HG03442 (cell line): ENCODE data around the gene MITF.
A peak's percentile ranks its signal among the peaks of the same experiment; 100 is the strongest.

Experiments
- ATAC-seq: cut with Tn5 transposase; IDR thresholded peaks from one replicate; pipeline ENCODE4 v1.9.1; 2021; ENCODE audit warnings: mild to moderate bottlenecking, moderate library complexity; ENCODE audit not compliant: unreplicated experiment

MITF gene

DNA sequence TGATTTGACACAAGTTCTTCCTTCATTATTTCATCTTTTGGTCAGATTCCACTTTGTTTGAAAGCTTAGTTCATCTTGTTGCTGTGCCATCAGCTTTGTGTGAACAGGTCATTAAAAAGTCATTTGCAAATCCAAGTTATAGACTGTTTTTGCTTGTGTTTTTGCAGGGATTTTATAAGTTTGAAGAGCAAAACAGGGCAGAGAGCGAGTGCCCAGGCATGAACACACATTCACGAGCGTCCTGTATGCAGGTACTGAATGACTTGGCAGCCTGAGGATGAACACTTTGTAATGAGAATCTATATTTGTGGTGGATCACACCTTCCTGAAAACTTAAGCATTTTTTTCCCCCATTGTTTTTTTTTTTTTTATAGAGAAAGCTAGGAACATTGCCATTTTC lies 199.7 kb downstream of the MITF start:
- no peak for ATAC-seq

DNA sequence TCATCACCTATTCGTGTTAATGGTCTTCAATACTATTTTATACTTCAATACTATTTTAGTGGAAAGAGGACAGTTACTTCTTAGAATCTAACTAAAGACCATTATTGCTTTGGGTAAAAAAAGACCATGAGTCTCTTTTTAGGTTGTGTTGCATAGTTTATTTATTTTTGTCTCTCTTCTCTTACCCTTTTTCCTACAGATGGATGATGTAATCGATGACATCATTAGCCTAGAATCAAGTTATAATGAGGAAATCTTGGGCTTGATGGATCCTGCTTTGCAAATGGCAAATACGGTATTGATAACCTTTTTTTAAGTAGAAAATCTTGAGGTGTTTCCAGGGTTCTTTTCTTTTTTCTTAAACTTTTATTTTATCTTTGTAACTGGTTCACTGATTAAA lies 201.8 kb downstream of the MITF start:
- no peak for ATAC-seq

DNA sequence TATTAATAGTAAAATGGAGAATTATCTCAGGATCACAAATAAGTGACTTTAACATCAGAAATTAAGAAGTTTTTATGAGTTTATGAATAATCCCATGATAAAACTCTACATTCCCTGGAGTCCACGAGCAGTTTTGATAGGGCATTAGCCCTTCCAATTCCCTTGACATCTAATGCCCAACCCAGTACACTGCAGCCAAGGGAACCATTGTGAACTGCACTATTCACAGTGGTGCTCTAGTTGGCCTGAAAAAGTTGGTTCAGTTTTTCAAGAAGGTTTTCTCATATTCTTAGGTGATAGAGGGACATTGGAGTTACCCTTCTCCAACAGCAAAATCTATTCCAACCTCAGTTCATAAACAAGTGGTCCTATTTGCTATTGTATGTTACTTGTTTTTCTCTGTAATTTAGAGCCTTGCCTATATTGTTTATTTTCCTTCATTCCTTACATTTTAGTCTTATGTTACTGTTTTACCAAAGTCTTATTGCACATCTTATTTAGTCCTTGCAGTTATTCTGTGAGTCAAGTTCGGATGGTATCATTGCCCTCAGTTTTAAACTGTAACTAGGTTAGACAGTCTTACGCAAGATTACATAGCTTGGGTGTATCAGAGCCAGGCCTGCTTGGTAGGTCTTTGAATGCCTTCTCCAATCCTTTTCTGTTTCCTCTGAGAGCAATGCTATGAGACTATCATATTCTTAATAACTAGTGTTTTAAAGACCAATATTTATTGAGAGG lies 202.3 kb downstream of the MITF start:
- ATAC-seq: no peak

DNA sequence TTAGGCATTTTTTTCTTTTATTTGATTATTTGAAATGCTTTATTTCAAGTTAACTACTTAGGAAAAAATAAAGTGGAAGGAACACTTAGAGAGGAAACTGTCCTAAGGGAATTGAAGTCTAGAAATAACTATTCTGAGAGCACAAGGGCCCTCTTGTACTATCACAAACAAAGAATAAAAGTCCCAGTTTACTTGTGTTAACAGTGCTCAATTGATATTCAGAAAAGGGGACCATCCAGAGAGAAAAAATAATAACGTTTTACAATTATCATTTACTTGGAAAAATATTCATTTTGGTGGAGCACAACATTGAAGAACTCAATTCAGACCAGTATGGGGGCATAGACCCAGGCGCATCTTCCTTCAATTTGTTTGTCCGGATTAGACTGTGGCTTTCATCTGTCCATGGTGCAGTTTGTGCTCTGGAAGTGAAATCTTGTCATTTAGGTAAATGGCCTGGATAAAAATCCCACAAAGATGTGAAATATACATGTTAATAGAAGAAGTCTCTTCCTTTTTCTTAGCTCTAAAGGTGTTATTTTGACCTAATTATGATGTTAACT lies 205.7 kb downstream of the MITF start:
- ATAC-seq: no peak

DNA sequence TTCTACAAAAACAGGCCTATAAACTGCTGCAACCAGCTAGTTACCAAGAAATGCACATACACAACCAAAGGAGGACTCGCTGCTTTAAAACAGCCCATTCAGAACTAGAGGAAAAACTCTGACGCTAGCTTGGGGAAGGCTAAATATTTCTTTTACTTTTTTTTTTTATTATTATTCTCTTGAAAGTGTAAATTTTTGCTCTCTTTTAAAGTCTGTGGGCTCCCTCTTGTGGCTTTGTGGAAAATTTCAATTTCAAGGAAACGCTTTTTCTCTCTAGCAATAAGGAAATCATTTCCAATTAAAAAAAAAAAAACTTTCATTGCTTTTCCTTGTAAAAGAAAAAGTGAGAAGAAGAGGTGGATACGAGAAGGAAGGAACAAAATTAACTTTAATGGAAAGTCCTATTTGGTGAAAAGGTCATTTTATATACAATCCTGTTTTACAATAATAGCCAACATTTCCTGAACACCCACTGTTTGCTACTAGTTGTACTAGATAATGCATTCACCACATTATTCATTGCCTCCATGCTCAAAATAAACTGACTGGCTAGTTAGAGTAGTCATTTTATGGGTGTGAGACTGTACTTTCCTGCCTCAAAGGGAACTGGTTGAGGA lies 209.1 kb downstream of the MITF start:
- no peak for ATAC-seq

DNA sequence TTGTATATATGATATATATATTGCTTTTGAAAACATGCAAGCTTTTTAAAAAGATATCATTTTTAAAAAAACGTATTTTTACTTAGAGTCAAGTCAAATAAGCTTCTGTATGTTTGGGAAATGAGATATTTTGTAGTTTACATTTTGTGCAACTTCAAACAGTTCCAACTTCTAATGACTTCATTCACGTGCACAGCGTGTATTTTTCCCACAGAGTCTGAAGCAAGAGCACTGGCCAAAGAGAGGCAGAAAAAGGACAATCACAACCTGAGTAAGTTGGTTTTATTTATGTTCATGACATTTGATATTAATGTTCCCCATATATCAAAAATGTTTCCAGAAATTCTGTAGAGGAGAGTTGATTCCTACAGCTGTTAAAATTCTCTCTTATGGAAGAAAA lies 212.4 kb downstream of the MITF start:
- ATAC-seq: no peak

DNA sequence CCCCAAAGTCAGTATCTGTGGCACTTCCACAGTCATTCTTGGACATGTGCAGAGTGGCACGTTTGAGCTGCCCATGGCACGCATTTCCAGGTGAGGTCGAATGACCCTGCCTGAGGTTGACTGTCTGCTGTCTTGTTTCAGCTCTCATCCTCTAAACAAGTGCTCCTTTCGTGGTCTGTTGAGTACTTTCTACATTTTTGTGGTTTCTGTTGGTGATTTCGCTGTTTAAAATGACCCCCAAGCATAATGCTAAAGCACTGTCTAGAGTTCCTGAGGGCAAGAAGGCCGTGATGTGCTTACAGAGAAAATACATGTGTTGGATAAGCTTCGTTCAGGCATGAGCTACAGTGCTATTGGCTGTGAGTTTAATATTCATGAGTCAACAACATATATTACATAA lies 220.3 kb downstream of the MITF start:
- ATAC-seq: no peak

DNA sequence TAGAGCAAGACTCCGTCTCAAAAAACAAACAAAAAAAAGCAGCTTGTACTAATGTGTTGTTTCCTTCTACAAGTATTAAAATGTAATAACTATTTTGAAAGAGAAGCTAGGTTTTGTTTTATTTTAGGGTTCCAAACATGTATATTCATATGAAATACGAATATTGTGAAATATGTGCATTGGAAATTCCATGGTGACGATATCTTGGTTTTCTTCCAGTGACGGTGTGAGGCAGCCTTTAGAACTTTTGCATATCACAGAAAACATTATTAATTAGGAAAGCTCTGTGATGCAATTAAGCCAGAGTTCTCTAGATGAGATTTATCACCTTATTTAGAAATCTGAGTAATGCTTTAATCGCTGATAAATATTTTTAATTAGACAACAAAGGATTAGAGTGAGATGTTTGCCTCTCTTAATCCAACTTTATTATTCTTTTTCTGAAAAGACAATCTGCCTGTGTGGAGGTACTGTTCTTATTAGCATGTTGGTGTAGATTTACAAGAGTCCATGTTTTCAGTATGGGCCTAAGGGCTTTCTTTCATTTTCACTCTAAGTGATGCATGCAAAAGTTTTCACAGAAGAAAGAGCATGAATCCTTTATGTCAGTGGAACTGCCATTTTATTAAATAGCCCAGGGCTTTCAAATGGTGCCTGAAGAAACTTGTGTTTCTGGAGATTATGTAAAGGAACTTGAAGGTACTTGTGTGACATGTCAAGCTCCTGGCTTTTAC lies 222.6 kb downstream of the MITF start:
- ATAC-seq: no peak

DNA sequence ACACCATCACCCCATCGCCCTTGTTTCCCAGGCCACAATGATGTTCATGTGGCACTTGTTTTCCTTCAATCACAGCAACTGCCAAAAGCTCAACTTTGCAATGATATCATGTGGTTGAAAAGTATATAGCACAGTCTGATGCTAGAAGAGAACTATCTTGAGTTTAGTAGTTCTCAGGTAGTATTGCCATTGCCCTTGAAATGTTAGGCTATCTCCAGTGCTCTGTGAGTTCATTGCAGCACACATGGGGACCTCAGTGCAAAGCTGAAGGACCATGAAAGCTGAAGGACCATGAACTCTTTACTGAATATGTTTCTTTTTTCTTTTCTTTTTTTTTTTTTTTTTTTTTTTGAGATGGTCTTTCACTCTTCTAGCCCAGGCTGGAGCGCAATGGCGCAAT lies 224.4 kb downstream of the MITF start:
- no peak for ATAC-seq

DNA sequence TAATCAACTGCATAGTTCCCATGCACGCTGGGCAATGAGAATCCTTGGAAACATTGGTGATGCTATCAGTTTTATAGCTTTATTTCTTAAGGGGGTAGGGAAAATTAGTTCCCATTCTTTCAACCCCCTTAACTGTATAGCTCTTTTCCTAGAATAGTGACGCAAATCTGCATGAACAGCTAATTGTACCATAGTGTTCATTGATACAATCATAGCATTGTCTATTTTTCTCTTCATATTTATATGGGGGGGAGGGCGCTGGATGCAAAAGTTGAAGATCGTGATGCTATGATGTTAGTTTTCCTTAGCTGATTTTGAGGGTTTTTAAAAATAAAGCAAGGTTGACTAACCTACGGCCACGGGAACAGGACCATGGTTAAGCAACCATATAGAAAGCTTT lies 227.9 kb downstream of the MITF start:
- no peak for ATAC-seq

DNA sequence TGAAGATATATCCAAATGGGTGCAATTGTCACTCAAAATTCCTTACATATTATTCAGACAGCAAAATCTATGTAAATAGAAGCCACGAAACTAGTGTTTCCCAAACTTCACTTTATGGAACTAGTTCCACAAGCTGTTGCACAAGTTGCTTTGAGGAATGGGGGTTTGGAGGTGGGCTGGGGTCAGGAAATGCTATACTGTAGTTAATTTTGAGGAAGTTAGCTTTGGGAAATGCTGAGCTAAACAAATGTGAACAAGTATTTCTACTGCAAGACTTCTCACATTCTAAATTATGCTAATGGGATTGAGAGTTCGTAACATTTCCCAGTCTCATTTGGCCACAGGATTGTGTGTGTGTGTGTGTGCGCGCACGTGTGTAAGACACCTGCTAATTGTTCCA lies 231.6 kb downstream of the MITF start:
- no peak for ATAC-seq

DNA sequence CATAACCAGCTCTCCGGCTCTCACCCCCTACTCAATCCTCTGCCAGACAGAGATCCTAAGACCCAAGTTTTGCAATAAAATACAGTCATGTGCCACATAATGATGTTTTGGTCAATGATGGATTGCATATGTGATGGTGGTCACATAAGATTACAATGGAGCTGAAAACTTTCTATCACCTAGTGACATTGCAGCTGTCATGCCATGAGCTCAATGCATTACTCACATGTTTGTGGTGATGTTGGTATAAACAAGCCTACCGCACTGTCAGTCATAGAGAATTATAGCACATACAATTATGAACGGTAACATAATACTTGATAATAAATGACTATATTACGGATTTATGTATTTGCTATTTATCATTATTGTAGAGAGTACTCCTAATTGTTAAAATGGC lies 233.4 kb downstream of the MITF start:
- ATAC-seq: no peak

DNA sequence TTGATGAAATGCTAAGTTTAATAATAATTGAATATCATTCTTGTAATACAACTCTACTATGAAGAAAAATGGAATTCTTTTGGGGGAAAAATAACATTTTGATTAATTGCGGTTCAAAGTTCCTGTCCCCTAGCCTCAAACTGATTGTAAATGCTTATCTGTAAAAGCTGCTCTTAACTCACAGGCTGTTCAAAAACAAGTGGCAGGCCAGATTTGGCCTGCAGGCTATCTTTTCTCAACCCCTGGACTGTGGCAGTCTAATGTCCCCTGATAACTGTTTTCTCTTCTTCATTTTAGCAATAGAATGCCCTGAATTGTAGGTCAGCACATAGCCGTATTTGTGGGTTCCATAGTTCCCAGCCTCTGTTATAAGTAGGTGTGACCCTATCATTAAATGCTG lies 236.8 kb downstream of the MITF start:
- ATAC-seq: no peak

DNA sequence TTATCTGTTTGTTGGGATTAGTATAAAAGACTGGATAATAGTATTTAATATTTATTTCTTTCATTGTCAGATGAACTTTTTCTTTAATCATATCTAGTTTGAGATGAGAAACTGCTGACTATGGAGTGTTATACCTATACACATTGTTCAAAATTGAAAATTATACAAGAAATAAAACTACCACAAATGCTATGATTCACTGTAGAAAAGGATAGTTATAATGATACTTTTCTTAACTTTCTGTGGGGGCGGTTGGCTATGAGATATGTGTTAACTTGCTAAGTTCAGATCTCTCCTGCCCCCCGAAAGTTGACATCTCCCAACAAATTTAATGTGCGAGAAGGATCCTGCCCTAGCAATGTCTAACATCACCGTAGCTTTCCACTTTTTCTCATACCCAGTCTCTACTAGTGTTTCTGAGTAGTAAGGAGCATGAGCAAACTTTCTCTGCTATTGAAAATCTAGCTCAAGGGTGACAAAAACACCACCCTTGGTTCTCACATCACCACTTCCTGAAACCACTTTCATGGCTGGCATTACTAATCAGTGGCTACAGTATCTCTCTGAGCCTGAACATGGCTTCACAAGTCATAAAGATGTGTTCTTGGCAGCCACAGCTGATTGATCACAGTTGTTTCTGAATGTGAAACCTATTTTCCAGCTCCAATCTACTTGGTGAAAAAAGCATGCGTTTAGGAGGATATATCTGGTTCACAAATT lies 244.4 kb downstream of the MITF start:
- no peak for ATAC-seq

DNA sequence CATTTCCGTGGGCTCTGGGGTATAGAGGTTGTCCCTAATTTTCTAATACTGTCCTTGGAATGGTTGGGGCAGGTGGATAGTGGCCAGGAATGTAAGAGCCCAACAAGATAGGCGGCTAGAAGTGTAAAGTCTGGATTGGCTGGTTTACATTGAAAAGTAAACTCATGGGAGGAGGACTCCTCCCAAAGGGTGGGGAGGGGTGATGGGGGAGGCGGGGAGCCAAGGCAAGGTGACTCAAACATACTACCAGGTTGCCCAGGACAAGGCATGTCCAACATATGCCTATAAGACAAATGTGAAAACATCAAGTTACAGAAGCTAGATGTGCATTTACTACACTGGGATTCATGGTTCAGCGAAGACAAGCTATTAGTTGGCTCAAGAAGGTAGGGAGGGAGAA lies 246.0 kb downstream of the MITF start:
- ATAC-seq: no peak

DNA sequence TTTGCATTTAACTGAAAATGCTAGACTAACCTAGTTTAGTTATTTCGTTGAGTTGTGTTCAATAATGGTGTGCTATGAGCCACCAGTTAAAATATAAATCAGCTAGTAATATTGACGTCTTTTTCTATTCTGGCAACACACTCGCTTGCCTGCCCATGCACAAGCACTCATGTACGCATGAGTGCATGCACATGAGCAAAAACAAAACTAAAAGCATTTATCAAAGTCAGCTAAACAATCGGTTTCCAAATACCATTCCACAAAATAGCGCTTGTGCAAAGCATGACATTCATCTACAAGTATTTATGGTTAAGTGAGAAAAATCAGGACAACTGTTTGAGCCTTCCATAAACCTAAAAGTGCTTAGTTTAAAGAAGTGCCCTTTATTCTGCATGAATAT lies 247.2 kb downstream of the MITF start:
- peak; percentile 87 for ATAC-seq

DNA sequence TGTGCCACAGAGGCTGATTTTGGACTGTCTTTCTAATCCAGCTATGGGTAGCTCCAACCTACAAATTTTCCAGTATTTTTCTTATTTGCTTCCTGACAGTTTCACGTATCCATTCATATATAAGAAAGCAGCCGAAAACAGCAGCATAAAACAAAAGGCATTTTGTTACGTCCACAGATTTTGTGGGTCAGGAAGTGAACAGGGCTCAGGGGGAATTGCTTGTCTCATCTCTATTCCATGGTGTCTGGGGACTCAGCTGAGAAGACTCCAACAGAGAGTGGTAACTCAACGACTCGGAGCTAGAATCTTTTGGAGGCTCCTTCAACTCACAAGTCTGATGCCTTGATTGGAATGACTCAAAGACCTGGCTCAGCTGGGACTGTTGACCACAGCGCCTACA lies 248.6 kb downstream of the MITF start:
- no peak for ATAC-seq

DNA sequence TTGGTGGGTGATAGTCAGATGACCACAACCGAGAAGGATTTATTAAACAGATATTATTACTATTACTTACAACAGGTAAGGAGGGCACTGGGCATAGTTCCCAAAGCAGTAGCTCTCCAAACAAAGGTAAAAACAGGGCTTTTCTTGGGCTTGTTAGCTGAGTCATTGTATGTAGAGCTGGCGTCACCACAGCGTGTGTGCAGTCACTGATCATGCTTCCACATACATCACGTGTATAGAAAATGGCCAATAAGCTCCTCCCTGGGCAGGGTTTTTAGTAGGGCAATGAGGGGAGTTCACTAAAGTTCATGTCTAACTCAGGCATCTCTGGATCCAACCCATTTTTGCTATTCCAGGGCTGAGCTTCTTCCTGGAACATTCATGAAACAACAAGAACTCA lies 254.5 kb downstream of the MITF start:
- no peak for ATAC-seq

DNA sequence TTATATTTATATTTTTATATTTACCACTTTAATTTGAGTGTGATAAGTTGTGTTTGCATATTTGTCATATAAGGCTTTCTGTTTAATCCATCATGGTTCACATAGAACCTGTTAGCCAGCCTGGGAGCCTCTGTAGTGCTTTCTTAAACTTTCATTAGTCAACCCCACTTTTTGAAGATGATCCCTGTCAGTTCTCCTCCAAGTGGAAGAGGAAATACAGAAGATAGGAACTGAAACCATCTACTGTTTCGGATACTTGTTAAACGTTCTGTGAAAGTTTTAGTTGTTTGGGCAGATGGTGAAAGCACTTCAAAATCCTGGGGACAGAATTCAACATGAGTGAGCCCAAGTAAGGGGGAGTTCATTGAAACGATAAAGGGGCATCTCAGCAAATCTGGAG lies 255.7 kb downstream of the MITF start:
- ATAC-seq: no peak

DNA sequence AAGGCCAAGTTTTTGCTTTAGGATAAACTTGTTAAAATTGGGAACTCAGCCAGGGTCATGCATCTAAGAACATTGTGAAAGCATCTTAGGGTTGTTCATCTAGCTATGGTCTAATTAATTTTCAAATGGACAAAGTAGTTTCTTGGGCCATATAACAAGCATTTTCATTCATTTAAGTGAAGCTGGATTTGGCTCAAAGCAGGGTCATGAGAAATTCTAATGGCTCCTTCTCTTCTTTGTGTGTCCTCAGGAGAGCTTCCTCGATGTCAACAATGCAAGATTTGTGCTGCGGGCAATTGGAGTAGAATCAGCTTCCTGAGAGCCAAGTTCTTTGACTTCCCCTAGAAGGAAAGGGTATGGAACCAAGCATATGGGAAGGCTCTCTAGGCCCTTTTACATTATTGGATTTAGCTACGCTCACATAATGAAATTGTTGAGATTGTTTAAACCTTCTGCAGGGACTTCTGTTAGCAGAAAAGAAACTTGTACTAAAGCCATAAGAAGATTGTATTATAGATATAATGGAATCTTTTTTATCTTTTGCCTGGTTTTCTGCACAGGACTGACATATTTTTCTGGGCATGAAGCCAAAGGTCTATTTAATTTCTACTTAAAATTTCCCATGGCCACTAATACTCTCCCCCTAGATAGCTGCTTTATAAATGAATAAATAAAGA lies 258.5 kb downstream of the MITF start:
- ATAC-seq: no peak

DNA sequence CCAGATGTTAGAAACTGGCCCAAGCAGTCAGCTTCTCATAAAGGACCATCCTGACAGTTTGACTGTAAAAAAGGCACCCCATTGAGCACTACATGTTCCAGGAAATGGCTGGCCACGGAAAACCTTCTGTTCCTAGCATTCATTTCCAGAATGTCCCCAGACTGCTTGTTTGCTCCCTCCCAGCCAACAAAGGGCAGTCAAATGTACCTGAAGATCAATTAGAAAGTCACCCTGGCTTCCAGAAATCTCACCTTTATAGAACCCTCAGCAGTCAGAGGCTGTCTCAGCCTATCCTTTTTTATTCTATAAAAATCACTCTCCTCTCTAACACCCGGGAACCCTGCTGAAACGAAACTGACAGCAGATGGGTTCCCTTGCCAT lies 259.5 kb downstream of the MITF start:
- ATAC-seq: no peak
